Activated CD8-positive, alpha-beta memory T cell treated with anti-CD3 and anti-CD28 coated beads, Interleukin-2, amount 50 U/mL, for 1 hour (primary cell): ENCODE measurements around the gene RNF222.
A peak's percentile ranks its signal among the peaks of the same experiment; 100 is the strongest.
"Not testable (repeated sequence)": the region's sequence is repeated elsewhere in the genome, so short reads cannot be mapped to it uniquely, and the experiment has no call there.

Experiments
- DNase-seq: peaks from one replicate; pipeline ENCODE4 v3.0.0-alpha.2; 2020; ENCODE audit errors: extremely low read depth

RNF222 gene

DNA sequence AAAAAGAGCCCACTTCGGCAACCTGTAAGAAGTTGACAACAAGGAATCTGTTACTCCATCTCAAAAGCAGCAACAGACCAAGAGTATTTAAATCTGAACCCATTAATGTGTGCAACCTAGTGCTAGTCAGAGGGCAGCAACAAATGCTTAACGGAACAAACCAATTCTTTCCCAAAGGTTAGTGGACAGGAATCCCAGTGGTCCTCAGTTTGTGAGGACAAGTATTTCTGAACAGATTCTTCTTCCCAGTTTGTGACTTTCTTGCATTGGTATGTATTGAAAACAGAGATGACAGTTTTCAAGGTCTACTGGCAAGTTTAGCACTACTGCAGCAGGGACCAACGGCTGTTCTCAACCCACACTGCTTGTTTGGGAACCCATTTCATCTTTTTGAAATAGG, 17.6 kb downstream of the RNF222 start:
- DNase-seq: no peak

DNA sequence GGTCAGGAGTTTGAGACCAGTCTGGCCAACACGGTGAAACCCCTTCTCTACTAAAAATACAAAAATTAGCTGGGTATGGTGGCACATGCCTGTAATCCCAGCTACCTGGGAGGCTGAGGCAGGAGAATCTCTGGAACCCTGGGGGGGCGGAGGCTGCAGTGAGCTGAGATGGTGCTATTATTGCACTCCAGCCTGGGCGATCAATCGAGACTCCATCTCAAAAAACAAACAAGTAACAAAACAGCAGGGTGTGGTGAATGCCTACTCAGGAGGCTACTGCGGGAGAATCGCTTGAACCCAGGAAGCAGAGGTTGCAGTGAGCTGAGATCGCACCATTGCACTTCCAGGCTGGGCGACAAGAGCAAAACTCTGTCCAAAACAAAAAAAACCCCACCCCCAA, 19.5 kb downstream of the RNF222 start:
- not testable (repeated sequence) for DNase-seq

- no peak for DNase-seq
Measured at GRCh38 chr17:8377422-8377821, 20.2 kb downstream of the RNF222 start.

DNA sequence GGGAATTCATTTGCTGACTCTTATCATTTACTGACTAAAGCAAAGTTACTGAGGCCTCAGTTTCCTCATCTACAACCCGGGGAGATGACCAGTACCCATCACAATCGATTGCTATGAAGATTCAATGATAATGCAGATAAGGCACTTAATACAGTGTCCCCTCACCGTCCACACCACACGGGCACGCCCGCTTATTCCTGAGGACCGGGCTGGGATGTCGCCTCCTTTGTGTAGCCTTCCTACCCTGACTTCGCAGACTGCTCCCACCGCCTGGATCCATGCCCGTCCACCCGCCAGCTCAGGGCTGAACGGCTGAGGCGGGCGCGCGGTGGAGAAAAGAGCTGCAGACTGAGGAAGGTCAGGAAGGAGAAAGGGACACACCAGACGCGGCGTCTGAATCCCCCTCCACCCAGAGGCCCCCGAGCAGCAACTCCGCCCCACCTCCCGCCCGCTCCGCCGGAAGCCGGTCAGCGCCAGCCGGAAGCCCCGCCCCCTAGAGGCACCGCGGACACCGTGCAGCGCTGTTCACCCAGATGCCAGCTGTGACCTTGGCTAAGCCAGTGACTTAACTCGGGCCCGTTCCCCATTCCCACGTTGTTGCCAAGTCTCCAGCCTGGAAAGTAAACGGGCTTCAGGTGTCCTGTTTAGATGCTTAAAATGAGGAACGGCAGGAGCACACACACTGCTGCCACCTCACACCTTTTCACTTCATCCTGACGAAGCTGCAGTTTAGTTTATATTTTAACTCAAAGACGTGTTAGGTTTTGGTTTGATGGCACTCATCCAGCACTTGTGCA, 21.2 kb downstream of the RNF222 start, which contains the start of gene KRABD2:
TSS of gene KRABD2 (minus strand) at position 434 of the 797 bp plus-strand sequence.
- peak; percentile 70 for DNase-seq

GRCh38 chr17:8375738-8376259, 21.8 kb downstream of the RNF222 start:
- no peak for DNase-seq

- DNase-seq: not testable (repeated sequence)
Measured at GRCh38 chr17:8373856-8374255, 23.8 kb downstream of the RNF222 start.

DNA sequence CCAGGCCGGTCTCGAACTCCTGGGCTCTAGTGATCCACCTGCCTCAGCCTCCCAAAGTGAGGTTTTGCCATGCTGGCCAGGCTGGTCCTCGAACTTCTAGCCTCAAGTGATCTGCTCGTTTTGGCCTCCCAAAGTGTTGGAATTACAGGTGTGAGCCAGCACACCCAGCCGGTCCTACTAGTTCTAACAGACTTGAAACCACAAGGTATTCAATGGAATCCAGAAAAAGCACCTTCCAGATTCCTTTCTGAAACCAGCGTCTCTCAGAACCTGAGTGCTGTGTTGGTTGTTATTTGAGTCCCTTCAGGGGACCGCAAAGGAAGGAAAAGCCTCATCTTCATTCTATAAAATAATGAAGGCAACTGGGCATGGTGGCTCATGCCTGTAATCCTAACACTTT, 25.2 kb downstream of the RNF222 start:
- no peak for DNase-seq

DNA sequence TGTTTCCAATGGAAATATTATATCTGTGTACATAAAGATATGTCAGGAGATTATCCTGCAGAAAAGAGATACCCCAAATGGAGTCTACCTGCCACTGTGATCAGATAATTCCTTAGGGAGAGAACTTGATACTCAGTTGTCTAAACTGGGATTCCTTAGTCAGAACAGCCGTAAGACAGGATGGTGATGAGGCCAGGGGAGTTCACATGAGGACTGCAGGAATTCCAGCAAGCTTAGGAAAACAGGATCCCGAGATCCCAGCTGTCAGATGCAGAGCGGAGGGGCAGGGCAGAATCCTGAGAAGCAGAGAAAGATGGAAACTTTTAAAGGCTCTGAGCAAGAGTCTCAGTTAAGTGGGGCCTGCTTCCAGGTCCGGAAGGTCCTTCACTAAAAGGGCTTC, 25.8 kb downstream of the RNF222 start:
- DNase-seq: no peak

GRCh38 chr17:8369944-8370343, 27.7 kb downstream of the RNF222 start:
- DNase-seq: no peak

GRCh38 chr17:8368193-8368592, 29.4 kb downstream of the RNF222 start:
- no peak for DNase-seq

DNA sequence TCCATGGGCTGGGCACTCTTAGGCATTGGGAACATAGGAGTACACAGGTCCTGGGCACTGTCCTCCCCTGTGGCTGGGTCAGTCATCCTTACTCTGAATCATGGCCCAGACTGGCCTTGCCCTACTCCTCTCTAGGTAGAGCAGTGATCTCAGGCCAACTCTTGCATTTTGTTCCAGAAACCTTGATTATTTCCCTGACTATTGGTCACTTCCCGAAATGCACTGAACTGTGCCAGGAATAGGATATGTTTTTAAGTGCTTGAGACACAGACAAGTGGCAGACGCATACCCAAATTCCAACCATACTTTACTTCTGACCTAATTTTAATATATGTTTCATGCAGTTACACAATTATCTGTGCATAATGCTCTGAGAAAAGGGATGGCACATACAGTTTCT, 31.4 kb downstream of the RNF222 start:
- no peak for DNase-seq

GRCh38 chr17:8365143-8365542, 32.5 kb downstream of the RNF222 start:
- no peak for DNase-seq

DNA sequence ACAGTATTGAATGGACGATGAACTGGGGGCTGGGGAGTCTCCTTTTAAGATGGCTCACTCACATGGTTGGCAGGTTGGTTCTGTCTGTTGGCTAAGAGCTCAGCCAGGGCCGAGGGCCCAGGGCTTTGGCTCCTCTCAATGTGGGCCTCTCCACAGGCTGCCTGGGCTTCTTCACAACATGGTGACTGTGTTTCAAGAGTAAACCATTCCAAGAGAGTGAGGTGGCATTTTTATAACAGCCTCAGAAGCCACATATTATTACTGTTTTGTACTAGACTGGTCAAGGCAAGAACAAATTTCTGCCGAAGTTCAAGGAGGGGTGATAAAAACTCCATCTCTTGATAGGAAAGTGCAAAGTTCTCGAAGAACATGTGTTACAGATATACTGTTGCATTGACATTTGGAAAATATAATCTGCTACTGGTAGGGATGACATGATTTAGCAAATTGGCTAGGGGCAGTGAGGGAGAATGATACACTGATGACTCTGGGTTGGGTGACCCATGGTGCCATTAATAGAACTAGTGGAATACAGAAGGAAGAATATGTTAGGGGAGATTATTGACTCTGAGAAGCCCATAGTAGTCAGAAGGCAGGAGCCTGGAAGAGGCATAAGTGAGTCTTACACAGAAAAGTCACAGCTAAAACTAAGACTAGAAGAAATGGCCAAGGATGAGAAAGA, 34.8 kb downstream of the RNF222 start:
- no peak for DNase-seq

GRCh38 chr17:8360751-8361150, 36.9 kb downstream of the RNF222 start:
- no peak for DNase-seq

- no peak for DNase-seq
Measured at GRCh38 chr17:8360260-8360659, 37.4 kb downstream of the RNF222 start.

DNA sequence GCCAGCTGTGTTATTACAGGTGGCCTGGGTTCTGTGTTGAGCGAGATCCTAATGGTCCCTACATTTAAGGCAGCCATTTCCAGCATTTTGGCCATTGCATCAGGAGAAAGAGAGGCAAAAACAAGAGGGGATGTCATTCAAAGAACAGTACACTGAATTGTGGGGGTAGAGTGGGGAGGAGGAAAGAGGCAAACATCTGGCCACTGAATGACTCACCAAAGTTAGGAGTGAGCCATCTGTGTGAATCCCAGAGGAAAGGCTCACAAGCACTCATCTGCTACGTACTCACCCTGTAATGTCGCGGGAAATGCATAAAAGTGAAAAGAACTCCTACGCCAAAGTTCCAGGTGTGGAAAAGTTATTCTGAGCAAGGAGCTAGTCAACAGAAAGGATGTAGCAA, 37.9 kb downstream of the RNF222 start:
- DNase-seq: no peak

DNA sequence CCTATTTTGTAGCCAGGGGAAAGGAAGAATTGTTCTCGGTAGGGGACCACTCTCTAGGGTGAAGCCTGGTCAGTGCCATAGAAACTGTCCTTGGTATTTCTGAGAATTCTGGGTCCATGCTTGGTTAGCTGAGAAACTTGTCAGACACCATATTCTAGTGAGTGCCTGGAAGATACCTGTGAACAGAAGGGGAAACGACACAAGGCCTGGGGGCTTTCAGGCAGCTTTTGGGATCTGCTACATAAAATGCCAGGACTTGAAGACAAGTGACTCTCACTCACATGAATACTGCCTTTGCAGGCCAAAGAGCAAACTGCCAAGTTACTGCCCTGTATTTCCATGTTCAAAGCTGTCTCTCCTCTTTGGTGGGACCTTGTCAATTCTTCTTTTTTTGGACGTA, 39.7 kb downstream of the RNF222 start:
- no peak for DNase-seq

DNA sequence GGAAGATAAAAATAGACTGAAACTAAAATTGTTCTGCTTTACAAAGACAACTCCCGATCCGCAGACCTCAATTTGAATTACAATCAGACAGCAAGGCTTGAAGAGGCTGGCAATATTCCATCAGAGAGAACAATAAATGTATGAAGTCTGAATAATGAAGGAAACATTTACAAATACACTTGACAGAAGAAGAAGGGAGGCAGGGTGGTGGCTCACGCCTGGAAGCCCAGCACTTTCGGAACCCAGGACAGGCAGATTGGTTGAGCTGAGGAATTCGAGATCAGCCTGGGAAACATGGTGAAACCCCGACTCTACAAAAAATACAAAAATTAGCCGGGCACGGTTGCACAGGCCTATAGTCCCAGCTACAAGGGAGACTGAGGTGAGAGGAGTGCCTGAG, 43.4 kb downstream of the RNF222 start:
- no peak for DNase-seq

- no peak for DNase-seq
Measured at GRCh38 chr17:8353736-8354135, 43.9 kb downstream of the RNF222 start.

DNA sequence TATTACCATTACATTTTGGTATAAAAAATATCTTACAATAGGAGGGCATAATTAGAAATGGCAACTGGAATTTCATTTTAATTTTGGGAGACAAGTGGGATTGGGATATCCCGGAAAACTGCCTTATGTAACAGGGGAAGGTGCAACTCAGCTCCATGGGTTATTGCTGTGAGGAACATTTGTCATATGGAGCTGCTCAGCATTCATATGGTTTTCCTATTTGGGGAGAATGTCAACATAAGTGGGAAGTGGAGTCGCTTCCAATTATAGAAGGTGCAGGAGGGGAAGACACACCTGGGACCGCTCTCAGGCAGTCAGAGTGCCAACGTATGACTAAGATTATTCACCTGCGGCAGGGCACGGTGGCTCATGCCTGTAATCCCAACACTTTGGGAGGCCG, 47.3 kb downstream of the RNF222 start:
- DNase-seq: no peak

- DNase-seq: not testable (repeated sequence)
Measured at GRCh38 chr17:8347001-8347400, 50.6 kb downstream of the RNF222 start.

- DNase-seq: no peak
Measured at GRCh38 chr17:8345951-8346665, 51.5 kb downstream of the RNF222 start.
